Neural progenitor cell (in vitro differentiated cells): ENCODE data around the gene C22orf42.

Experiments used
- EZH2 ChIP-seq: fragments of 200-600 bp; sonication (generic); IDR thresholded peaks from 2 replicates; pipeline ENCODE4 v1.6.1; 2017; ENCODE audit warnings: antibody characterized with exemption, mild to moderate bottlenecking, moderate library complexity
- EZH2phosphoT487 ChIP-seq: fragments of 200-600 bp; sonication (generic); IDR thresholded peaks from 2 replicates; pipeline ENCODE4 v1.6.1; 2017; ENCODE audit warnings: antibody characterized with exemption
- TF ChIP-seq, protein P1 (sequence below): fragments of 200-600 bp; sonication (generic); IDR thresholded peaks from 2 replicates; pipeline ENCODE4 v1.5.1; 2017; ENCODE audit warnings: antibody characterized with exemption, mild to moderate bottlenecking

DNA sequence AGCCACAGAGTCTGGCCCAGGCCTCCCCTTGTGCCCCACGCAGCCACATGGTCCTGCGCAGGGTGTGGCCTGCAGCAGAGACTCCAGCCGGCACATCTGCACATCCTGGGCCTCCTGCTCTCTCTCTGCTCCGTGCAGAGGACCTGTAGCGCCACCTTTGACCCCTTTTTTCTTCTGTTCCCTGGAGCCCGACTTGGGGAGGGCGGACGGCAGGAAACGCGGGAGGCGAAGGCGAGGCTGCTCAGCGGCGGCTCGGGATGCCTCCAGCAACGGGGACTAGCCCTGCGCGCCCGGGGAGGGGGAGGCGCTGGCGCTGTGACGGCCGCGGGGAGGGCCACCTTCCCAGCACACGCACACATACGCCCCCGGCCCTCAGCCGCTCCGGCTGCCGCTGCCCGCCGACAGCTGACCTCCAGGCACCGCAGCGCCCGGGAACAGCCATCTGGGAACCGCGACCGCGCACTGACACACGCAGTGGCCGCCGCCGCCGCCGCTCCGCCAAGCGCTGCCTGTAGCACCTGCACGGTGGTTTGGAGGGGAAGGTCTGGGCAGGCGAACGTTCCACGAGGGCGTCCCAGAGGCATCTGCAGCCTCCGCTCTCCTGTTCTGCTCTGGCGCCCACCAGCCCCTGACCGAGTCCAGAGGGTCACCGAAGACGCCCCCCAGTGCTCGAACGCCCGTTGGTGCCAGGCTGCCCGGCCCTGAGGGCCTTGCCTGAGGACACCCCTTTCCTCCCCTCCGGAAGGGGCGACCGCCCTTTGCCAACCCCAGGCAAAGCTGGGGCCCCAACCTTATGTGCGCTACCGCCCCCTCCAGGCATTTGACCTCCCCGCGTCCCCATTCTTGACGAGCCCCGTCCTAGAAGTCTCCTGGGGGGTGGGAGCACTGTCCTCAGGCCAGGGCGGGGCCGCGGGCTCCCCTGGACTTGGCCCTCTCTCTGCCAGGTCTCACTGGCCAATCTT is 16.9 kb upstream of the C22orf42 start:
- TF ChIP-seq EZH2 (peak; percentile 65), EZH2phosphoT487 (no peak)
- TF ChIP-seq, protein P1, sequence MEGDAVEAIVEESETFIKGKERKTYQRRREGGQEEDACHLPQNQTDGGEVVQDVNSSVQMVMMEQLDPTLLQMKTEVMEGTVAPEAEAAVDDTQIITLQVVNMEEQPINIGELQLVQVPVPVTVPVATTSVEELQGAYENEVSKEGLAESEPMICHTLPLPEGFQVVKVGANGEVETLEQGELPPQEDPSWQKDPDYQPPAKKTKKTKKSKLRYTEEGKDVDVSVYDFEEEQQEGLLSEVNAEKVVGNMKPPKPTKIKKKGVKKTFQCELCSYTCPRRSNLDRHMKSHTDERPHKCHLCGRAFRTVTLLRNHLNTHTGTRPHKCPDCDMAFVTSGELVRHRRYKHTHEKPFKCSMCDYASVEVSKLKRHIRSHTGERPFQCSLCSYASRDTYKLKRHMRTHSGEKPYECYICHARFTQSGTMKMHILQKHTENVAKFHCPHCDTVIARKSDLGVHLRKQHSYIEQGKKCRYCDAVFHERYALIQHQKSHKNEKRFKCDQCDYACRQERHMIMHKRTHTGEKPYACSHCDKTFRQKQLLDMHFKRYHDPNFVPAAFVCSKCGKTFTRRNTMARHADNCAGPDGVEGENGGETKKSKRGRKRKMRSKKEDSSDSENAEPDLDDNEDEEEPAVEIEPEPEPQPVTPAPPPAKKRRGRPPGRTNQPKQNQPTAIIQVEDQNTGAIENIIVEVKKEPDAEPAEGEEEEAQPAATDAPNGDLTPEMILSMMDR, result peak; percentile 41
